ENCODE measurements around the gene TATDN3. TPM values are rescaled to one million over a fixed set of nuclear protein-coding genes. Genes with fewer than 3 reads are reported as not detected.
A peak's percentile ranks its signal among the peaks of the same experiment; 100 is the strongest.

Gene TATDN3
- total and polyA plus RNA-seq, 9 of the 15 experiments (the other 6 are each of a cell fraction or from before 2014, with no cell fraction given) = 18.3 to 79.9 (median 28.2) TPM

- TF ChIP-seq CHAMP1 (IDR thresholded peaks at IDR 0.05) = peak; percentile 18; the same call in 1 of the 2 replicates
Observed at GRCh38 chr1:212791261-212791675, 426 bp upstream of the TATDN3 start (continued).

GRCh38 chr1:212792396-212792908 is 758 bp downstream of the TATDN3 start:
- H3K9me1 ChIP-seq (ENCODE audit: control insufficient read depth, insufficient read depth, low read length) = no peaks in the 10 kb centered on the region
- in situ Hi-C loops (cut with MboI) (no loop called here), intact Hi-C loops (cut with micrococcal nuclease) (loop anchor here (2.0 kb wide), 1 partner anchor 122 kb away; no protein-coding TSS in a partner anchor)
- no peaks in the 10 kb centered on the region for H3K9me3 ChIP-seq (replicated peaks; ENCODE audit: control insufficient read depth, insufficient read depth, low read depth, low read length)
- POLR2A ChIA-PET = interaction anchor here (0.6 to 5.4 kb wide), 8 partner anchors 9 to 1874 kb away, joined by 3 to 23 read pairs (median 7); partner anchors contain the start of gene ATF3
- peak; percentile 2 for ATAC-seq
- H2AFZ ChIP-seq (ENCODE audit: low read depth, low read length) = peak overlapping the region; percentile 92
- H3K4me3 ChIP-seq = peak overlapping the region; percentile 72
- peaks cover 17 to 30% of the 10 kb centered on the region in 2 experiments for H3K4me1 ChIP-seq (replicated peaks in 1 of 2; ENCODE audit: control insufficient read depth in 2 of 2, insufficient read depth in 2 of 2, low read length in 2 of 2)
- peaks cover 23% of the 10 kb centered on the region for H3K36me3 ChIP-seq (ENCODE audit: control insufficient read depth, insufficient read depth, low read length)
- DNase-seq (ENCODE audit: extremely low read depth in 1 of 4, low spot score in 3 of 4) = peak in 1 of 4 experiments; percentile 34
- no TSS peak for BruUV-seq (replicated peaks)
- WGBS (ENCODE audit: insufficient coverage, low coverage, missing lambda C conversion rate) = 8% methylated on average over 14 of the region's 16 CpGs
- no peaks in the 10 kb centered on the region for H4K20me1 ChIP-seq (replicated peaks; ENCODE audit: control insufficient read depth, insufficient read depth, low read length)
- H3K27me3 ChIP-seq (ENCODE audit: control insufficient read depth in 2 of 2, insufficient read depth in 2 of 2, low read length in 2 of 2) = no peaks in the 10 kb centered on the region
- CTCF ChIA-PET (ENCODE audit: low intra/inter-chr PET ratio) = no interaction called here
- peak overlapping the region; percentile 89 for H3K4me2 ChIP-seq (ENCODE audit: insufficient read depth, low read length)
- peak overlapping the region; percentile 92 for H3K27ac ChIP-seq (ENCODE audit: extremely low read depth, low read depth, low read length)
- H3K9ac ChIP-seq (ENCODE audit: insufficient read depth in 1 of 2, low read depth in 2 of 2, low read length in 2 of 2) = peak overlapping the region; percentile 95 to 98
- FAIRE-seq = no peak
- H3K79me2 ChIP-seq (ENCODE audit: control insufficient read depth, insufficient read depth, low read length) = peaks cover 50% of the 10 kb centered on the region
- TF ChIP-seq ZMIZ1 (IDR thresholded peaks at IDR 0.05; ENCODE audit: low read depth in 2 of 2, low read length in 2 of 2) (0 out of 4 replicates have a peak, but pooled peaks of 1 of the 2 experiments have one; percentile 25), LARP7 (IDR thresholded peaks at IDR 0.05) (0 out of 2 replicates have a peak, but pooled peaks have one; percentile 3), ZNF384 (IDR thresholded peaks at IDR 0.05; ENCODE audit: low read depth, low read length) (peak; percentile 76), ZNF589 (CRISPR knock-in tag; IDR thresholded peaks at IDR 0.05; ENCODE audit: low read depth) (0 out of 2 replicates have a peak, but pooled peaks have one; percentile 21), SMARCC2 (IDR thresholded peaks at IDR 0.05; ENCODE audit: low read depth) (0 out of 2 replicates have a peak, but pooled peaks have one; percentile 15), HDAC3 (IDR thresholded peaks at IDR 0.05; ENCODE audit: borderline replicate concordance, partially characterized antibody) (no peak), ZNF512 (tag; IDR thresholded peaks at IDR 0.05) (no peak), CBX2 (IDR thresholded peaks at IDR 0.05; ENCODE audit: insufficient read depth, low read length, poor library complexity, severe bottlenecking) (no peak), TAF15 (IDR thresholded peaks at IDR 0.05; ENCODE audit: low read depth, low read length) (no peak), ZNF511 (CRISPR knock-in tag; IDR thresholded peaks at IDR 0.05) (no peak)
